ENCODE measurements around the gene FABP6.

GRCh38 chr5:160188141-160189015 is 40.9 kb upstream of the FABP6 start:
- TF ChIP-seq ZFP3 (CRISPR knock-in tag; IDR thresholded peaks at IDR 0.05) (no peak), GLIS3 (CRISPR knock-in tag; IDR thresholded peaks at IDR 0.05) (no peak), BACH2 (CRISPR knock-in tag; IDR thresholded peaks at IDR 0.05; ENCODE audit: borderline replicate concordance) (no peak), ESRRG (CRISPR knock-in tag; IDR thresholded peaks at IDR 0.05) (no peak), ARNTL (CRISPR knock-in tag; IDR thresholded peaks at IDR 0.05; ENCODE audit: borderline replicate concordance, low read depth) (no peak), CSDC2 (CRISPR knock-in tag; IDR thresholded peaks at IDR 0.05) (no peak), PATZ1 (CRISPR knock-in tag; IDR thresholded peaks at IDR 0.05; ENCODE audit: borderline replicate concordance) (no peak), RARB (CRISPR knock-in tag; IDR thresholded peaks at IDR 0.05) (no peak), ISL1 (CRISPR knock-in tag; IDR thresholded peaks at IDR 0.05) (no peak), CREB5 (CRISPR knock-in tag; IDR thresholded peaks at IDR 0.05; ENCODE audit: low read depth) (no peak), ZC3H10 (CRISPR knock-in tag; IDR thresholded peaks at IDR 0.05) (no peak), ZNF70 (CRISPR knock-in tag; IDR thresholded peaks at IDR 0.05) (no peak), PPARA (CRISPR knock-in tag; IDR thresholded peaks at IDR 0.05; ENCODE audit: borderline replicate concordance) (no peak), ZFP30 (CRISPR knock-in tag; IDR thresholded peaks at IDR 0.05) (no peak)

Measured in SK-N-SH treated with all-trans-retinoic acid at 6 μM for 48 hours (cell line).